ENCODE measurements around the gene SLC9A9.

SLC9A9 gene

GRCh38 chr3:143565951-143566350 lies 282.3 kb downstream of the SLC9A9 start:
- no peak for DNase-seq (ENCODE audit: low spot score)
- FAIRE-seq: no peak

- DNase-seq (ENCODE audit: low spot score) (no peak), FAIRE-seq (no peak)
Measured at GRCh38 chr3:143563786-143564185, 284.5 kb downstream of the SLC9A9 start.

- DNase-seq (ENCODE audit: low spot score): no peak
- no peak for FAIRE-seq
Measured at GRCh38 chr3:143562789-143563188, 285.5 kb downstream of the SLC9A9 start.

- FAIRE-seq (no peak), DNase-seq (ENCODE audit: low spot score) (no peak)
Measured at GRCh38 chr3:143559296-143559695, 289.0 kb downstream of the SLC9A9 start.

- DNase-seq (ENCODE audit: low spot score) (no peak), FAIRE-seq (no peak)
Measured at GRCh38 chr3:143552851-143553250, 295.4 kb downstream of the SLC9A9 start.

- FAIRE-seq (no peak), DNase-seq (ENCODE audit: low spot score) (no peak)
Measured at GRCh38 chr3:143551761-143552160, 296.5 kb downstream of the SLC9A9 start.

GRCh38 chr3:143548861-143549497 lies 299.3 kb downstream of the SLC9A9 start:
- DNase-seq (ENCODE audit: low spot score) (no peak), FAIRE-seq (no peak)

- DNase-seq (ENCODE audit: low spot score) (no peak), FAIRE-seq (no peak)
Measured at GRCh38 chr3:143548393-143548792, 299.9 kb downstream of the SLC9A9 start.

- no peak for DNase-seq (ENCODE audit: low spot score)
- no peak for FAIRE-seq
Measured at GRCh38 chr3:143538577-143538981, 309.7 kb downstream of the SLC9A9 start.

GRCh38 chr3:143538061-143538460 lies 310.2 kb downstream of the SLC9A9 start:
- FAIRE-seq (no peak), DNase-seq (ENCODE audit: low spot score) (no peak)

GRCh38 chr3:143536817-143537535 lies 311.3 kb downstream of the SLC9A9 start:
- no peak for FAIRE-seq

GRCh38 chr3:143535994-143536784 lies 312.1 kb downstream of the SLC9A9 start:
- DNase-seq (ENCODE audit: low spot score) (no peak), FAIRE-seq (no peak)

More at GRCh38 chr3:143536817-143537535, 311.3 kb downstream of the SLC9A9 start:
- no peak for DNase-seq (ENCODE audit: low spot score)

GRCh38 chr3:143533391-143533790 lies 314.9 kb downstream of the SLC9A9 start:
- no peak for DNase-seq (ENCODE audit: low spot score)
- no peak for FAIRE-seq

GRCh38 chr3:143532091-143532490 lies 316.2 kb downstream of the SLC9A9 start:
- DNase-seq (ENCODE audit: low spot score) (no peak), FAIRE-seq (no peak)

- DNase-seq (ENCODE audit: low spot score) (no peak), FAIRE-seq (no peak)
Measured at GRCh38 chr3:143531101-143531500, 317.2 kb downstream of the SLC9A9 start.

GRCh38 chr3:143529798-143530197 lies 318.5 kb downstream of the SLC9A9 start:
- no peak for FAIRE-seq
- no peak for DNase-seq (ENCODE audit: low spot score)

- DNase-seq (ENCODE audit: low spot score) (no peak), FAIRE-seq (no peak)
Measured at GRCh38 chr3:143529018-143529478, 319.2 kb downstream of the SLC9A9 start.

GRCh38 chr3:143526011-143526545 lies 322.2 kb downstream of the SLC9A9 start:
- FAIRE-seq (no peak), DNase-seq (ENCODE audit: low spot score) (no peak)

- DNase-seq (ENCODE audit: low spot score) (no peak), FAIRE-seq (no peak)
Measured at GRCh38 chr3:143525408-143525807, 322.9 kb downstream of the SLC9A9 start.

GRCh38 chr3:143521803-143522202 lies 326.5 kb downstream of the SLC9A9 start:
- DNase-seq (ENCODE audit: low spot score) (no peak), FAIRE-seq (no peak)

GRCh38 chr3:143517131-143517530 lies 331.1 kb downstream of the SLC9A9 start:
- FAIRE-seq (peak; percentile 64), DNase-seq (ENCODE audit: low spot score) (peak; percentile 40)

GRCh38 chr3:143514874-143515273 lies 333.4 kb downstream of the SLC9A9 start:
- FAIRE-seq: no peak
- DNase-seq (ENCODE audit: low spot score): no peak
